GM21526 (cell line): Measurements from ENCODE around the gene SURF2.
A peak's percentile ranks its signal among the peaks of the same experiment; 100 is the strongest.

Experiments used
- ATAC-seq: cut with Tn5 transposase; IDR thresholded peaks from one replicate; pipeline ENCODE4 v1.9.1; 2021; ENCODE audit warnings: moderate library complexity; ENCODE audit not compliant: unreplicated experiment, low FRiP score

The SURF2 gene

DNA sequence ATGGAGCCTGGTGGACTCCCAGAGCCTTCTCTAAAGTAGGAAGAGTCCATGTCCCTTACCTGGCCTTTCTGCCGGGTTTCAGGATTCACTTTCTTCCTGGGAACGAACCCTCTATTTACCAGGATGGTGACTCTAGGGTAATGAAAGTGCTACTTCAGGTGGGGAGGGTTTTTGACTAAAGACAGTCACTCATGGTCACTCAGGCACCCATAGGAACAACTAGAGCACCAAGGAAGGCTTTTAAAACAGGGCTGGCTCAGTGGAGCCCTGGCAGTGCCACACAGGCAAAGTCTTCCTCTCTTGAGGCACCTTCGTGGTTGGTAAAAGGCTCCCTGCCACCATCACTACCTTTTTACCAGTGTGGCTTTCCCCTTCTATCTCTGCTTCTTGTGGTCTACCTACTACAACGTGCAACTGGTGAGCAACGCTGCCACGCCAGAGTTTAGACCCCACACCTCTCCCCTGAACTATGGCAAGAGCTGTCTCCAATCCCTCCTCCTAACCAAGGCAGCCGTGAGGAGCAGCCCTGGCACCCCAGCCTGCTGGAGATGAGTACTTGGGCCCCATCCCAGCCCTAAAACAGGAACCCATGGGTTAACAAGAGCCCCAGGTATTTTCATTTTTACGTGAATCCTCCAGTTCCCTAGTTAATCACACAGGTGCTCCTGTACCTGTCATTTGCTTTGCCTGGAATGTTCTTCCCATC is 3.6 kb upstream of the SURF2 start:
- no peak for ATAC-seq

DNA sequence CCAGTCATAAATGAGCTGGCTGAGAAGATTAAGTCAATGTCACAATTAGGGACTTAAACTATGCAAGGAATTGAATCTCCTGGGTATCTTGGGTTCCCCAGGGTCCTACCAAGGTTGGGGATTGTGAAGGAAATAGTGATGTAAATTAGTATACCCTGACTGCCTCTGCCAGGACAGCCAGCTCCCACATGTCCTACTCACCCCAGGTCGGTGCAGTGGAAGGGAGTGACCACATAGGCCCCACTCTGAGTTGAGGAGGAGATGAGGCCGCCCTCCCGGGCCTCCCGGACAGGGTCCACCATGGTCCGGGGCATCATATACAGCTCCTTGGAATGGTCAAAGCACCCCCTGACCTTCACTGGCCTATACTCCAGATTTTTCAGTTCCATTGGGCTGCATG is 2.8 kb upstream of the SURF2 start:
- no peak for ATAC-seq

DNA sequence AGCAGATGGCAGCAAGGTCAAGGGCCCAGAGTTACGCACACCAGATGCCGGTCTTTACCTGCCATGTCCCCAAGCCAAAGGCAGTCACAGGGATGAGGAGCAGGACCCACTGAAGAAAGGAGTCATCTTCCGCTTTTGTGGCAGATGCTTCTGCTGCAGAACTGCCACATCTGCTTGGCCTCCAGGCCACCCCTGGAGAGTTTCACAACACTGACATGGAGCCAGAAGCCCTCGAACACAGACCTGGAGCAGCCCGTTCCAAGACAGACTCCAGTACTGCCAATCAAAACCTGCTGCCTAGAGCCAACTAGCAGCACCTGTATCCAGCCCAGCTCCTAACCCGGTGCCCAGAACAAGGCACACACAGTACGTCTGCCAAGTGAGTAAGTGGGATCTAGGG is 1.6 kb upstream of the SURF2 start:
- no peak for ATAC-seq

DNA sequence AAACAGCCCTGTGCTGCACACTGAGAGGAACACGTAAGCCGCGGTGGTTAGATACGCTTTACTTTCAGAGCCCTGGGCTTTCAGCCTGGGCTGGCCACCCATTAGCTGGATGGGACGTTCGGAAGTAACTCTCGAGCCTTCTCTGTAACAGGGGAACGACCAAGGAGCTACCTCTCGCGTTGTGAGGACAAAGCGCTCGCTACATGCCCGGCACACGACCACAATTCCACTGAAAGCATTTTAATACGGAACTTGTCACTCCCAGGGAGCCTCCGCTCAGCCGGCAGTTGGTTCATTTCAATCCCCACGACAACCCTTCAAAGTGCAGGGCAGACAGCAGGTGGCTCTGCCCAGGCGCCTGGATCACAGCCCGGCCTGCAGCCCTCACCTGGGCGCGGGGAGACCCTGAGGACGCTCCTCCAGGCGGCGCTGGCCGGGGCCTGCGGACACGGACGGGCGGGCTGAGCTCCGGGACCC is 431 bp upstream of the SURF2 start:
- peak; percentile 23 for ATAC-seq

DNA sequence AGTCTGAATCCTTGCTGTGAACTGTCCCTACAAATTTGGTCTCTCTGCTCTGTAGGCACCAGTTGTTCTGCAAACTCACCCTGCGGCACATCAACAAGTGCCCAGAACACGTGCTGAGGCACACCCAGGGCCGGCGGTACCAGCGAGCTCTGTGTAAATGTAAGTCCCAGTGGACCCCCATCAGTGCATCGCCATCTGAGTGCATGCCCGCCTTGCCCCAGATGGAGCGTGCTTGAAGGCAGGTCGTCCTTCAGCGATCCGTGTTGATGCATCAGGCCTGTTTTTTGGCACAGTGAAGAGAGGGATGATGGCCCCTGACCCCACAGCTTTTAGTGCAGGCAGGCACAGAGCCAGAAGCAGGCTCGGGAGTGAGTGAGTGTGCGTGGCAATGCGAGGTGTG is 1.3 kb downstream of the SURF2 start:
- ATAC-seq: no peak

DNA sequence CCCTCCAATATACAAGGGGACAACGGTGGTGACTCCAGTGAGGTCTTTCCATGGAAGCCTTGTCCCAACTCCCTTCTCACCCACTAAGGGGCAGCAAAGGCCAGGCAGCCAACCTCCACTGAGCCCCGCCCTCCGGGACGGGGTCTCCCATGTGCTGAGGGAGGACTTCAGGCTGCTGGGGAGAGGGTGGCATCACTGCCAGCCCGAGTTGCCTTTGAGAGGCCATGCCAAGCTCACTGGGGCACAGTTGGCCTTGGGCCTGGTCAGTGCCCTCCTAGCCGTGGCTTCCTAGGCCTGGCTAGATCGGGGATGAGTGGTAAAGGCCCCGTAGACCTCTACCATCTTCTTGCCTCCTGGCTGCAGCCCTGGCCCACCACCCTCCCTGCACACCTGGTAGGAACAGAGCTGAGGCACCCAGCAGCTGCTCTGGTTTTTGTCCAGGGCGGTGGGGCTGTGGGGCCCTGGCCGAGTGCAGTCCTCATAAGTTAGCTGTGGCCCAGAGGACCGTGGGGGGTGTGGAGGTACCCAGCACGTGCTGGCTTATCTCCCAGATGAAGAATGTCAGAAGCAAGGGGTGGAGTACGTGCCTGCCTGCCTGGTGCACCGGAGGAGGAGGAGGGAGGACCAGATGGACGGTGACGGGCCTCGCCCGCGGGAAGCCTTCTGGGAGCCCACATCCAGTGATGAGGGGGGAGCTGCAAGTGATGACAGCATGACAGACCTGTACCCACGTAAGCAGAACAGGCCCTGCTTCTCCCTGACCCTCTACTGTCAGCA is 3.2 kb downstream of the SURF2 start:
- ATAC-seq: no peak

DNA sequence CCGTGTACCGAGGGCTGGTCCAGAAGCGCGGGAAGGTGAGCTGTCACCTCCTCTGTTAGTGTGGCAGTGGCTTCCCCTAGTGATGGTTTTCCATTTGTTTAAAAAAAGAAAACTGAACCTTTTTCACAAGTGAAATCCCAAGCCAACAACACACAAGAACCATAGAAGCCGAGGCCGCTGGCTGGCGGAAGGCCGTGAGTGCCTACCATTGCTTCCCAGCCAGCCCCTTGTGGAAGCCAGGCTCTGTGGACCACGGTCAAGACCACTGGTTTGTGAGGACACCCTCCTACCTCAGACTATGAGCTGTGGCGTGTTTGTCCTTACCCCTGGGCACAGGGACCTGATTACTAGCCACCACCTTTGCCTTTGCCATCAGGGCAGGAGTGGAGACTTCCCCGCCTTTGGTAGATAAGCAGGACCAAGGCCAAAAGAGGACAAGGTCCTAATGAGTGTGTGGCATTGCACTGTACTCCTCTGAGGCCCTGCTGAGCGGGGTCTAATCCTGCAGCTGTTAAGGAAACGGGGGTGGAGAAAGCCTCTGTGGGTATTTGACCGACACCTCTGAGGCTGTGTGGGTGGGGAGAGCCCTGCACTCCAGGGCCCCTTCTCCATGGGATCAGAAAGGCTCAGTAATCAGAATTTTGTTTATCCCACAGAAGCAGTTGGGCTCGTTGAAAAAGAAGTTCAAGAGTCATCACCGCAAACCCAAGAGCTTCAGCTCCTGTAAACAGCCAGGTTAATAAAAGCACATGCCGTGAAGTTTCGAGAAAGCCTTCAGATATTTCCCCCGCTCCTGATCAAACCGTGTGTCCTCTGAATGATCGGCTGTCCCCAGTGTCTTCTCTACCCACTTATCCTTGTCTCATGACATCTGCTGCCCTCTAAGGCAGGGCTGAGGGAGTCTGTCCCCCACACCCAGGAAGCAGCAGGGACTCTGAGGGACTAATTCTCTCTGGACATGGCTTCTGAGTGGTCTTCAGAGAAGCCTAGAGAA is 4.3 kb downstream of the SURF2 start:
- no peak for ATAC-seq

DNA sequence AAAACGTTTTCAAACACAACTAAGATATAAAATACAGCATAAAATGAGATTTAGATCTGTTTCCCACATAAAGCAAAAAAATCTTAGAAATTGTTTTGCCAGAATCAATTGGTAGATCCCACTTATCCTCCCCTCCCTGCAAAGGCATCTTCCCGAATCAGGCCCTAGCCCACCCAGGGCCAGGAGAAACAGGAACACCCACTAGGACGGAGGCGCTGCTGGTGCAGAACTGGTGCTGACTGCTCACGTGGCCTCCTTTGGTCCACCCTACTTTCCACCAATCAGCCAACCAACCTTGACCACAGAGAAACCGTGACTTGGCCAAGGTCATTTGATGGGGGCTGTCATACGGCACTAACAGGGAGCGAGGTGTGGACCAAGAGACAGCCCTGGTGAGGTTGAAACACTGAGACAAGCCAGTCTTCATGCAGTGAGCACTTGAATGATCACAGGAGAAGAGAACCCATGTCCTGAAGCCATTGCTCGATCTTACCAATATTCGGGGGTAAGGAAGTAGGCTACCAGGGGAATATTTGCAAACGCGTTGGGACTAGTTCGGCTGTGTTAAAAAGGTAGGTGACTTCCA is 5.2 kb downstream of the SURF2 start:
- ATAC-seq: no peak

DNA sequence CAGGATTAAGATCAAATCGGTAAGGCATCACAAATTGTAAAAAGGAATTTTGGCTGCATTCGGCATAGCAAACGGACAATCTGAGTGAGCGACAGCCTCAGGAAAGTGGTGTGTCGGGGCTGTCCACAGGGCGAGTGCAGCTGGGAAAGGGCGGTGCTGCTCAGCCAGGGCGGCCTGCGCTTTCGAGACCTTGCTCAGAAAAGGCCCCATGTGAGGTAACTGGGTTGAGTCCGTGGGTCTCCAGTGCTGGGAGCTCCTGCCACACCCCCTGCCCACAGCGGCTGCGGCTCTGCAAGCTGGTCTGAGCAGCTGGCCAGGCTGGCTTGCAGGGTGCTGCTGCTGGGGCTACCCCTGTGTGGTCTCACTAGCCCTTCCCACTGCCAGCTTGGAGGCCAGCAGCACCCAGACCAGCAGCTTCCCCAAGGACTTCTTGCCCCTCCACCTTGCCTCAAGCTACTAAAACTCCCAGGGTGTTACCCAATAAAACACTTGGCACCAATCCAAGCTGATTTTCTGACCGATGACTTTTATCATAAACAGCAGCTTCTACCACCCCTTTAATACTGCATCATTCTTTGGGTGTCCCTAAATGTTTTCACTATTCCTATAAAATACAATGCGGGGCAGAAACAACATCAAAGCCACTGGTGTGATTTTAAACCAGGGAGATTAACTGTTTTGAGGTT is 6.2 kb downstream of the SURF2 start:
- ATAC-seq: no peak

DNA sequence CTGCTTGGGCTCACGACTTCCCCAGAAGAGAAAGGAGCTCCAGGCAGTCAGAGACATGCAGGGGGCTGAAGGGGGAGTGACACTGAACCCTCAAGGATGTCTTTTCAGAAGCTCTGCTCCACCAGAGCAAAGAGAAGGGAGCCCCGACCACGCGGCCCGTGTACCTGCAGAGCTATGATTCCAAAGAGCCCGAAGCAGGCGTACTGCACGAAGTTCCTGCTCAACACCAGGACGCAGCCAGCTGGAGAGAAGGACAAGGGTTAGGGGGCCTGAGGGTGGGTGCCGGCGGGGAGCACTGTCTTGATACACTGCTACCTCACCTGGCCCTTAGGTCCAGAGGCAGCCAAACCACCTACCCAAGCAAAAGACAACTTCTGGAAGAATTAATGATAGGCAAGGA is 10.1 kb downstream of the SURF2 start:
- no peak for ATAC-seq

DNA sequence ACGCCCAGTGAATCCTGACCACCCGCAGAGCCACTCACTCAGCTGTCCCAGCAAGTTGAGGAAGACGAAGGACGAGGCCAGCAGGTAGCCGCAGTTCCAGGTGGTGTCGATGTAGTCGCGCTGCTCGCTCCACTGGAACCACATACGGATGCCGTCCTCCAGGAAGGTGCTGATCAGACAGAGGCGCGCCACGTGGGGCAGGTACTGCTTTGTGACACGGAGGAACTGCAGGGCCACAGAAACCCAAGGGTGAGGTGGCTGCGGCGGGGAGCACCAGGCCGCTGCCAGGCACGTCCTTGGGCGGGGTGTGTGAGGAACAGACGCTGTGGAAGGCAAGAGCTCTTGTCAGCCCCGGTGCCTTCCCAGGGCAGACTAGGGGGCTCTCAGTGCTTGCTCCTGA is 10.9 kb downstream of the SURF2 start:
- ATAC-seq: no peak

DNA sequence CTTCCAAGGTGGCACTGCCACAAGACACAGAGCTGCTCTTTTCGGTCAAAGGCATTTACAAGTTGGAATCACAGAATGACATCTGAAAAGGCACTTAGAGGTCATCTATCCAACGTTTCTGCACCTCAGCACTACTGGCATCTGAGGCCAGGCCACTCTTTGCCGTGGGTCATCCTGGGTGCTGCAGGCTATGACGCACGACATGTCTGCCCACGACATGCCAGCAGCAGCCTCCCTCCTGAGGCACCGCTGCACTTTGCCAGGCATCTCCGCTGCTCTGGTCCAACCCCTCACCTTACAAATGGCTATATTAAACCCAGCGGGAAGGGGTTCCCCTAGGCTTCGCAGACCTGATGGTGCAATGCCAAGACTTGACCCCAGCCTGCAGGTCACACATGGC is 11.4 kb downstream of the SURF2 start:
- no peak for ATAC-seq

DNA sequence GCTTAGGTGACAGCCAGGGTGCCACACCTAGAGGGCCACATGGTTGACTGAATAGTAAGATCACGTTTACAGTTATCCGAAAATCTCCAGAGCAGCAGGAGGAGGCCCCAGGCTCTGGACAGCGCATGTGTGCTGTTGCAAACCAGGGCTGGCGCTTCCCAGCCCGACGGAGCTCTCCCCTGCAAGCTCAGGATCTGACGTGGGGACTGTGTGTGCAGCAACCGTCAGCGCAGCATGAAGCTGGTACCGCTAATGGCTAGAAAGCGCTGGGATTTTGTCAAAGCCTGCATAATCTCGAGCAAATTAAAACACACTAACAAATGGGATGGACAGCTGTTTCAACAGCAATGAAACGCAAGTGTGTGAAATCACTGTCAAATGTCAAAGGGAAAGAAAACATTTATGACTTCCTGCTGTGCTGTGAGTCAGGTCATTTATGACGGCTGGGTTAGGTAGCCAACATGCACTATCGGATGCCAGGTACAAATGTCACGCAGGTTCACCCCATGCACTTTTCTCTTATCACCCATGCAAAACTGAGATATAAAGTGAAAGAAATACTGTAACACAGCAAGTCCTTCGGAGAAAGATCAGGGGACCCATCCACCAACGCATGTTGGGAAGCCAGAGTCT is 12.0 kb downstream of the SURF2 start:
- ATAC-seq: no peak

DNA sequence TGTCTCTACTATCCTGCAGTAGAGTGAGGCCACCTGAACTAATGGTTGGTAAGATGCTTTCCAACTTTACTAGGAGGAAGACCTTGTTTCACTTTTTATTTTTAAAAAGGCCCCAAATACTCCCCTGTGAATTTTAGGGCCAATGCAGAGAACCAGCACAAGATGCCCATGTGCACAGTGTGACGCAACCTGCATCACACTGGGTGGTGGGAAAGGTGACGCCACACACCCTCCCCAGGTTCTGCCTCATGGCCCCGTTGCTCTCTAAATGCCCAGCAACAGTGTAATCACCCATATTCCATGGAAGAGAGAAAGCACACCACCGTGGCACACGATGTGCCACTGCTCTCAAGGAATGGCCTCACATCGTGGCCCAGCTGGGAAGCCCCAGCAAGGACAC is 13.1 kb downstream of the SURF2 start:
- no peak for ATAC-seq

DNA sequence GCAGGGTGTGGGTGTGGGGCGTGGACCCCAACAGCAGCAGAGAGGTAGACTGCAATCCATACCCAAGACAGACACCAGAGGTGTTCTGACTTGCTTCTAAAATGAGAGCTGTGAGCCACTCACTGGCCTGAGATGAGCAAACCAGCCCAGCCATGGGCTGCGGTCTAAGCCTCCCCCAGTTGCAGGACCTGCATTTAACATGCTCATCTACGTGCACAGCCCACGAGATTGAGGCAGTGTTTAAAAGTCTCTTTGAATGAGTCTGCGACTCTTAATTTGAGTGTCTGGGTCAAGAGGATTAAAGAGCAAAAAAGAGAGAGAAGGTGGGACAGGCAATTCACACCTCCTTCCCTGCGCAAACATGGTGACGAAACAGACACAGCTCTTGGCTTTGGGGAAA is 13.6 kb downstream of the SURF2 start:
- ATAC-seq: no peak

DNA sequence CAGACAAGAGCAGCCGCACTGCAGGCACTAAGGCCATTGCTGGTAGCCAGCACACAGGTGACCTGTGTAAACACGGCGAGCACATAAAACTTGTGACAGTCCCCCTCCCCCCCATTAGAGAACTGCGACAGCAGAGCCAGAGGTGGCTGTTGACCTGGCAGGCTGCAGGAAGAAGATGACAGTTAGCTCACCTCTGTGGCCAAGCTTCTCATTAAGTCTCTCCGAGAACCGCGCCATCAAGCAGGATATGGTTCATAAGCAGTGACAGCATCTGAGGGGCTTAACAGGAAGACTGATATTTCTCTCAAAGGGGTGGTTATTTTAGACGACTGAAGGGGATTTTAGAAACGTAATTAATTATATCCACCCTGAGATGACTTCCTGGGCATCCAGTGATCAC is 14.3 kb downstream of the SURF2 start:
- no peak for ATAC-seq

DNA sequence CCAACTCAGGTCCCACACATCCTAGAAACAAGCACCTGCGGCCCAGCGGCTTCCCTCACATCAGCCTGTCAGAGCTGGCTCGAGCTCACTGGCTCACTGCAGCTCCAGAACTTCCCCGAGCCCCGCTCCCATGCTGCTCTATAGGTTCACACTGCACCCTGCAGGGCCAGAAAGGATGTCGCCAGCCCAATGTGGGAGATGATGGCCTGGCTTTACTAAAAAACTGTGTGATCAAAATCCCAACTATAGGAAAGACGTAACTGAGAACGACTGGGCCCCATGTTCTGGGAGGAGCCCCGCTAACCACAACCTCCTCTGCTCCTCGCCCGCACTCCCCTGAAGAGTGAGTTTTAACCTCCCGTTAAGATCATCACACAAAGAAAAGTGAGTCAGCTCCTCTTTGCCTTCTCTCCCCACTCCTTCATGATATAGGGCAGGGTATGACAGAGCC is 14.9 kb downstream of the SURF2 start:
- ATAC-seq: no peak

DNA sequence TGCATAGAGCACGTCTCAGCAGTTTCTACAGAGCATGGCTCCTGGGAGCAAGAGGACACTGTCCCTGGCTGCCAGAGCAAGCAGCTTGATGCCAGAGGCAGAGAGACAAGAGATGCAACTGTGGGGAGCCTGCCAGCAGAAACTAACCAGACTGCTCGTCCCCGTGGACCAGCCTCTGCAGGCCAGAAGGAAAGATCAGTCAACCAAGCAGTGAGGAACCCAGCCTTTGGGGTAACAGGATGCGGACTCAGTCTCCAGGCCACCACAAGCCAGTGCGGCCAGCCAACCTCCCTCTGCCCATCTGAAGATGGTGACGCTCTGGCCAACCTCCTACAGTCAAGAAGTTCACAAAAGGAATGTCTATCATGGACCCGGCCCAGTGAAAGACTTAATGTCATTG is 15.8 kb downstream of the SURF2 start:
- ATAC-seq: no peak

DNA sequence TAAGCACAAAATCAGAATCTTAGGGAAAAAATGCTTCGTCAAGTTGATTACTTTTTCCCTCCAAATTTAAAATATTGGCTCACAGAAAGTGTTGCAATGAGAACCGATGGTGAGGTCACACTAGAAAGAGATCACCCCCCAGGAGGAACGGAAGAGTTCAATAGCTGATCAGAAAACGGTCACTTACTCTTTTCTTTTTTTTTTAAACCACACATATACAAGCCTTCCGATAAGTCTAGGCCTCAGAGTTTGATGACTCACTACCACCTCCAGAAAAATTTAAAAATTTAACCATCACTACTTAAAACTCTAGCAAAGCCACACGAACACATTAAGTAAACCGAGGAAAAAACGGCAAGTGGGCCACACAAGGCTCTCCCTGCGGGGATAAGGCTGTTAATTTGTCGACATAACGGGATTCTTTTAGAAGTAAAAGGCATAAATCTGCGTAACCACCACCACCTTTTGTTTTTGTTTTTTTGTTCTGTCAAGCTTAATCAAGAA is 18.3 kb downstream of the SURF2 start:
- ATAC-seq: no peak
